Endothelial cell (in vitro differentiated cells): ENCODE data around the gene PSMB5. TPM values are rescaled to one million over a fixed set of nuclear protein-coding genes. Genes with fewer than 3 reads are reported as not detected.

Experiments
- DNase-seq: peaks from one replicate; pipeline ENCODE4 v3.0.0; 2021; ENCODE audit warnings: low spot score
- H3K27ac Mint-ChIP-seq: one replicate; pipeline ENCODE4 v1.8.0; 2021; ENCODE audit warnings: mixed read lengths, inconsistent platforms; ENCODE audit not compliant: unreplicated experiment
- H3K27me3 Mint-ChIP-seq: one replicate; pipeline ENCODE4 v1.8.0; 2021; ENCODE audit warnings: mild to moderate bottlenecking, moderate library complexity, mixed read lengths, inconsistent platforms; ENCODE audit not compliant: unreplicated experiment
- H3K36me3 Mint-ChIP-seq: one replicate; pipeline ENCODE4 v1.8.0; 2021; ENCODE audit warnings: mild to moderate bottlenecking, low read depth, mixed read lengths, inconsistent platforms; ENCODE audit not compliant: unreplicated experiment
- H3K4me1 Mint-ChIP-seq: one replicate; pipeline ENCODE4 v1.8.0; 2021; ENCODE audit warnings: mild to moderate bottlenecking, mixed read lengths, inconsistent platforms; ENCODE audit not compliant: unreplicated experiment
- H3K4me3 Mint-ChIP-seq: one replicate; pipeline ENCODE4 v1.8.0; 2021; ENCODE audit warnings: mild to moderate bottlenecking, mixed read lengths, inconsistent platforms; ENCODE audit not compliant: unreplicated experiment
- H3K9me3 Mint-ChIP-seq: one replicate; pipeline ENCODE4 v1.8.0; 2021; ENCODE audit warnings: mixed read lengths, inconsistent platforms; ENCODE audit not compliant: unreplicated experiment
- CTCF ChIP-seq: fragments of 200-600 bp; sonication (generic); IDR thresholded peaks from one replicate; pipeline ENCODE4 v1.5.0; 2021; ENCODE audit warnings: antibody characterized with exemption; ENCODE audit not compliant: unreplicated experiment
- total RNA-seq: library from RNA; stranded (reverse); fragmentation: NEBNext Ultra II Directional; extraction: Animal tissue kit (Norgen Biotek cat#: 25700); gene quantifications from one replicate; pipeline ENCODE4 v1.2.1, GENCODE V29; 2021; ENCODE audit not compliant: unreplicated experiment

Gene PSMB5
- total RNA-seq, 1 donor from 2014 or later: 177 TPM

GRCh38 chr14:22987291-22987690, 47.4 kb downstream of the PSMB5 start:
- Mint-ChIP-seq H3K36me3 (no peaks in the 10 kb centered on the region), H3K4me3 (no peak overlapping the region), H3K27me3 (peaks cover 5% of the 10 kb centered on the region), H3K9me3 (no peaks in the 10 kb centered on the region), H3K27ac (no peak overlapping the region), H3K4me1 (no peaks in the 10 kb centered on the region)
- DNase-seq: no peak
- TF ChIP-seq CTCF: no peak

GRCh38 chr14:22986508-22987054, 48.1 kb downstream of the PSMB5 start:
- Mint-ChIP-seq H3K27me3 (peaks cover 5% of the 10 kb centered on the region), H3K4me3 (no peak overlapping the region), H3K9me3 (no peaks in the 10 kb centered on the region), H3K4me1 (no peaks in the 10 kb centered on the region), H3K36me3 (no peaks in the 10 kb centered on the region), H3K27ac (no peak overlapping the region)
- peak; percentile 89 for TF ChIP-seq CTCF
- DNase-seq: peak; percentile 88

GRCh38 chr14:22985894-22986507, 48.7 kb downstream of the PSMB5 start:
- Mint-ChIP-seq H3K36me3 (no peaks in the 10 kb centered on the region), H3K27me3 (peaks cover 5% of the 10 kb centered on the region), H3K9me3 (no peaks in the 10 kb centered on the region), H3K27ac (no peak overlapping the region), H3K4me1 (no peaks in the 10 kb centered on the region), H3K4me3 (no peak overlapping the region)
- DNase-seq: no peak
- TF ChIP-seq CTCF: no peak

- no peak for TF ChIP-seq CTCF
- no peak overlapping the region for H3K4me3 Mint-ChIP-seq
- peaks cover under 1% of the 10 kb centered on the region for H3K36me3 Mint-ChIP-seq
- no peak overlapping the region for H3K27ac Mint-ChIP-seq
- peaks cover 7% of the 10 kb centered on the region for H3K27me3 Mint-ChIP-seq
- no peaks in the 10 kb centered on the region for H3K9me3 Mint-ChIP-seq
- peaks cover 1% of the 10 kb centered on the region for H3K4me1 Mint-ChIP-seq
- DNase-seq: no peak
These were observed 49.6 kb downstream of the PSMB5 start for GRCh38 chr14:22984959-22985658.
